Aorta (tissue), 5 donors: Measurements from ENCODE around the gene ZW10. TPM values are rescaled to one million over a fixed set of nuclear protein-coding genes. Genes with fewer than 3 reads are reported as not detected.

Source experiments
- ATAC-seq: fragments of 200-7000 bp; cut with Tn5 transposase; one replicate; pipeline ENCODE4 v1.9.1; 2022; ENCODE audit warnings: moderate library complexity; ENCODE audit not compliant: low FRiP score
- DNase-seq, 2 donors: peaks; one replicate each; pipeline ENCODE4 v3.0.0-alpha.2; 2020
- H3K27ac ChIP-seq, 2 donors: one replicate each; pipeline ENCODE4 v1.5.1; 2013; ENCODE audit warnings: low read length in 2 of 2, mild to moderate bottlenecking in 2 of 2, moderate library complexity in 2 of 2, control low read depth in 1 of 2, inconsistent platforms in 1 of 2, low read depth in 1 of 2
- H3K27me3 ChIP-seq, 2 donors: one replicate each; pipeline ENCODE4 v1.6.1; 2013; ENCODE audit warnings: control low read depth in 1 of 2, low read length in 1 of 2, mild to moderate bottlenecking in 1 of 2, moderate library complexity in 1 of 2; ENCODE audit not compliant: insufficient read depth in 2 of 2, control insufficient read depth in 1 of 2
- H3K36me3 ChIP-seq, 2 donors: one replicate each; pipeline ENCODE4 v1.6.1; 2013; ENCODE audit warnings: control low read depth in 1 of 2, low read length in 1 of 2, mild to moderate bottlenecking in 1 of 2; ENCODE audit not compliant: insufficient read depth in 2 of 2, control insufficient read depth in 1 of 2
- H3K4me1 ChIP-seq, 2 donors: one replicate each; pipeline ENCODE4 v1.6.1; 2013; ENCODE audit warnings: low read length in 2 of 2, control low read depth in 1 of 2, mild to moderate bottlenecking in 1 of 2, moderate library complexity in 1 of 2; ENCODE audit not compliant: insufficient read depth in 2 of 2, control insufficient read depth in 1 of 2
- H3K4me3 ChIP-seq, 2 donors: one replicate each; pipeline ENCODE4 v1.5.1; 2013; ENCODE audit warnings: low read length in 2 of 2, control low read depth in 1 of 2, mild to moderate bottlenecking in 1 of 2
- H3K9me3 ChIP-seq: one replicate; pipeline ENCODE4 v1.6.1; 2013; ENCODE audit warnings: mild to moderate bottlenecking, low read length; ENCODE audit not compliant: control insufficient read depth
- WGBS, 2 donors: extraction: QIAGEN DNeasy Blood & Tissue Kit; methylation state at CpG; one replicate each; pipeline ENCODE4 v1.1.7; 2013; 5-methylcytosine and 5-hydroxymethylcytosine counted together
- intact Hi-C, 2 donors: fragments of 100-400 bp; cut with DNase I; formaldehyde crosslinking; loops; one replicate each; pipeline versions ENCODE4 v1.14.2 to v1.15.0; 2022
- polyA plus RNA-seq, 2 donors: library from polyadenylated mRNA; stranded (reverse); fragments of 200-250 nt; gene quantifications; one replicate each; pipeline ENCODE4 v1.2.3, GENCODE V29; 2013
- total RNA-seq, 2 donors: library from RNA; stranded (reverse); fragmentation: NEBNext Ultra II Directional; extraction: Animal tissue kit (Norgen Biotek cat#: 25700); gene quantifications; one replicate each; pipeline ENCODE4 v1.2.1, GENCODE V29; 2021
- donor health status: healthy with polysubstance abuse.
- donor health status: Bipolar disorder and iron deficiency.
- donor health status: DM: no; HTN: no; CAD: no.
- donor health status: DM: no; HTN: no; CAD: no.
- donor health status: DM: yes; HTN: yes; CAD: no.

The ZW10 gene
- total and polyA plus RNA-seq, 4 donors, result 6.4 to 12.0 (median 9.4) TPM

DNA sequence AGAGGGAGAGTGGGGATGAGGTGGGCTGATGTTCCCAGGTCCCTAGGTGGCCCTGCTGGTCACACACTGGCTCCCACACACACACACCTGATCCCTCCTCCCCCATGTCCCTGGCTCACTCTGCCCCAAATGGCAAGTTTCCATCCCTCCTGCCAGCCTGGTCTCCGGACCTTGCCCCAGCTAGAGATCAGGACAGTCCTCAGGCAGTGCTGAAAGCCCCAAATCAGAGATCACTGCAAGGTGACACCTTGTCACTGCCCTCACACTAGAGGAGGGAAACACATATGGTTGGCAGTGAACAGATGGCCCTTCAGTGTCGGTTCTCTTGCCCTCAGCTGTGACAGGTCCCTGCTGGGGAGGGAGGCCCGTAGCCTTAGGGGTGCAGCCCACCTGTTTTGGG lies 75.0 kb downstream of the ZW10 start:
- no peaks in the 10 kb centered on the region for H3K4me1 ChIP-seq
- WGBS, 2 donors, result 66 to 70% methylated on average over 3 of the region's 3 CpGs
- no peak for ATAC-seq
- no peak overlapping the region for H3K27ac ChIP-seq
- intact Hi-C loops, result no loop called here
- H3K4me3 ChIP-seq, result no peak overlapping the region
- no peaks in the 10 kb centered on the region for H3K27me3 ChIP-seq
- H3K36me3 ChIP-seq, result no peaks in the 10 kb centered on the region
- H3K9me3 ChIP-seq, result no peaks in the 10 kb centered on the region
- no peak for DNase-seq

DNA sequence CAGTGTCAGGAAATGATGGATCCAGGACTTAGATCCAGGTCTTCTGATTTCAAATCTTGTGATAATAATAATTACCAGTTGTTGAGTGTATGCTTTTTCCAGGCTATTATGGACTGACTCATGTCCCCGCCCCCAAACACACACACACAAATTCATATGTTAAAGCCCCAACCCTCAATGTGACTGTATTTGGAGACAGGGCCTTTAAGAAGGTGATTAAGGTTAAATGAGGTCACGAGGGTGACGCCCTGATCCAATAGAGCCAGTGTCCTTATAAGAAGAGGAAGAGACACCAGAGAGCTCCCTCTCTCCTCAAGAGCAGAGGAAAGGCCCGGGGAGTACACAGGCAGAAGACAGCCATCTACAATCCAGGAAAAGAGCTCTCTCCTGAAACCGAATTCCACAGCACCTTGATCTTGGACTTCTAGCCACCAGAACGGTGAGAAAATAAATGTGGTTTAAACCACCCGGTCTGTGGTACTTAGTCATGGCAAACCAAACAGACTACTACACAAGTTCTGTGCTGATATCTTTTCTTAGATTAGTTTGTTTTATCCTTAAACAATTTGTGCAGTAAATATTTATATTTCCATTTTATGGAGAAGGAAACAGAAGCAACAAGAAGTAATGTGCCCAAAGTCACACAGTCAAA lies 75.6 kb downstream of the ZW10 start:
- 83 to 85% methylated on average over 7 of the region's 7 CpGs for WGBS, 2 donors
- Histone ChIP-seq H3K4me1 (no peaks in the 10 kb centered on the region), H3K27ac (no peak overlapping the region), H3K36me3 (no peaks in the 10 kb centered on the region), H3K4me3 (no peak overlapping the region), H3K9me3 (no peaks in the 10 kb centered on the region), H3K27me3 (no peaks in the 10 kb centered on the region)
- DNase-seq (no peak), ATAC-seq (no peak)
- intact Hi-C loops, result no loop called here

DNA sequence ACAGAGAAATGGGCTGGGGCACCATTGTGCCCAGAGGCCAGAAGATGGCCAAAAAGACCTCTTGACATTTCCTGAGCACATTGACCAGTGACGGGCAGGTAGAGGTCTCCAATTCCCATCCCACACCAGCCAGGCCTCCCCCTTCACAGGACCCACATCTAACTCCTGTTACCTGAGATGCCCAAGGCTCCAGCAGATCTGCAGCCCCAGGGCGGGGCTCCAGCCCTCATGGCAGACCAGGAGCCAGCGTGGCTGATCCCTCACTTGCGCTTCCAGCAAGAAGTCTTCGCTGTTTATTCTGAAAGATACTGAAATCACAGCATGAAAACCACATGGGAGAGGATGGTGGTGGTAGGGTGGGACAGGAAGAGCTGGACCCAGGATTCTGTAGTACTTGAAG lies 76.4 kb downstream of the ZW10 start:
- no peak for ATAC-seq
- intact Hi-C loops, result no loop called here
- 93 to 96% methylated on average over 5 of the region's 5 CpGs for WGBS, 2 donors

DNA sequence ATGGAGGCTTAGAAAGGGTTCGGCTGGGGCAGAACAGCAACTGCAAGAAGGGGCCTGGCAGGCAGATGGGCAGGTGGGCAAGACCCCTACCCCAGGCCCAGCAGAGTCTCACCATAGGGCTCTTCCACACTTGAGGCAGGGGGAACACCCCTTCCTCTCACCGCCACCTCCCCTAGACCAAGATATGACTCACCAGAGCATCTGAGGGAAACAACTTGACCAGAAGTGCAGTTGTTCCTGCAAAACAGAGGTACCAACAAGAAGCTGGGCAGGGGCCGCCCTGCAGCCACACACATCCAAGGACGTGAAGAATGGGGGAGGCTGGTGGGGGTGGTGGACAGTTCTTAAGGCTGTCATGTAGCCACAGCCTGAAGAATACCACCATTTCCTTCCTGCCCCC lies 78.3 kb downstream of the ZW10 start:
- DNase-seq (no peak), ATAC-seq (no peak)
- intact Hi-C loops, result no loop called here
- no peak overlapping the region for H3K27ac ChIP-seq
- H3K9me3 ChIP-seq, result no peaks in the 10 kb centered on the region
- H3K4me1 ChIP-seq, result no peaks in the 10 kb centered on the region
- WGBS, 2 donors, result 83 to 96% methylated on average over 4 of the region's 4 CpGs
- H3K27me3 ChIP-seq, result no peaks in the 10 kb centered on the region
- H3K36me3 ChIP-seq, result no peaks in the 10 kb centered on the region
- no peak overlapping the region for H3K4me3 ChIP-seq

More for the DNA sequence above, 76.4 kb downstream of the ZW10 start:
- Histone ChIP-seq H3K4me3 (no peak overlapping the region), H3K27ac (no peak overlapping the region), H3K36me3 (no peaks in the 10 kb centered on the region), H3K27me3 (no peaks in the 10 kb centered on the region), H3K9me3 (no peaks in the 10 kb centered on the region), H3K4me1 (no peaks in the 10 kb centered on the region)
- no peak for DNase-seq

DNA sequence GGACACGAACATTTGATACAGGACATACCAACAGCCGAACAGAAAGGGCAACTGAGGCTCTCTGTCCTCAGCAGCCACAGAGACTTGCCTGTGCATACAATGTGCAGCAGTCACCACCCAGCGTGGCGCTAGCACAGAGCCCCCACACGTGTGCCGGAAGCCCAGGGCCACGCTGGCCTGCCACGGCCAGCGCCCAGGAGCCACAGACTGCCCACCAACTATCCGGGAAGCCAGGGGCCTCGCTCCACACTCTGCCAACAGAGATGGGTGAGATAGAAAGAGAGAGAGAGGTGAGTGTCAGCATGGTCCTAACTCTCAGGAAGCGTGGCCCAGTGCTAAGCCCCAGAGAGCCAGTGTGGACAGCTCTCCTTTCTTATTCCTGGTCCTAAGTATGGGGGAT lies 79.1 kb downstream of the ZW10 start:
- Histone ChIP-seq H3K27me3 (no peaks in the 10 kb centered on the region), H3K36me3 (no peaks in the 10 kb centered on the region), H3K27ac (no peak overlapping the region), H3K4me1 (no peaks in the 10 kb centered on the region), H3K9me3 (no peaks in the 10 kb centered on the region), H3K4me3 (no peak overlapping the region)
- 95 to 97% methylated on average over 12 of the region's 12 CpGs for WGBS, 2 donors
- intact Hi-C loops, result no loop called here
- no peak for DNase-seq
- ATAC-seq, result no peak

DNA sequence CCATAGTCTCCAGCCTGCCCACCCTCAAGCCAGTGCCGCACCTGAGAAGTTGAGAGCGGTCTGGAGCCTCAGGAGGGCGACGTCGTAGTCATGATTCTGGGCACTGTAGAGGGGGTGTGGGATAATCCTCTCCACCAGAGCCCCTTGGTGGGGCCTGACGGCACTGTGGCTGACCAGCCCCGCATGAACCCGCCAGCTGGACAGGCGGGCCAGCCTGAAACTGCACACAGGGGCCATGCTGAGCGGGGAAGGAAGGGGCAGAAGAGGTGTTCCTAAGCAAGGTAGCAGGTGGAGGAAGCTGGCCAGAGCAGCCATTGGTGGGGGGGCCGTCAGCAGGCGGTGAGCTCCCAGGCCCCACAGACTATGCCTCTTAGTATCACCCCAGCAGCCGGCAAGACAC lies 80.5 kb downstream of the ZW10 start:
- 88 to 89% methylated on average over 13 of the region's 13 CpGs for WGBS, 2 donors
- ATAC-seq, result no peak
- intact Hi-C loops, result no loop called here
- no peak overlapping the region for H3K27ac ChIP-seq
- no peaks in the 10 kb centered on the region for H3K36me3 ChIP-seq
- no peaks in the 10 kb centered on the region for H3K4me1 ChIP-seq
- DNase-seq, result no peak
- no peak overlapping the region for H3K4me3 ChIP-seq
- H3K9me3 ChIP-seq, result no peaks in the 10 kb centered on the region
- no peaks in the 10 kb centered on the region for H3K27me3 ChIP-seq

DNA sequence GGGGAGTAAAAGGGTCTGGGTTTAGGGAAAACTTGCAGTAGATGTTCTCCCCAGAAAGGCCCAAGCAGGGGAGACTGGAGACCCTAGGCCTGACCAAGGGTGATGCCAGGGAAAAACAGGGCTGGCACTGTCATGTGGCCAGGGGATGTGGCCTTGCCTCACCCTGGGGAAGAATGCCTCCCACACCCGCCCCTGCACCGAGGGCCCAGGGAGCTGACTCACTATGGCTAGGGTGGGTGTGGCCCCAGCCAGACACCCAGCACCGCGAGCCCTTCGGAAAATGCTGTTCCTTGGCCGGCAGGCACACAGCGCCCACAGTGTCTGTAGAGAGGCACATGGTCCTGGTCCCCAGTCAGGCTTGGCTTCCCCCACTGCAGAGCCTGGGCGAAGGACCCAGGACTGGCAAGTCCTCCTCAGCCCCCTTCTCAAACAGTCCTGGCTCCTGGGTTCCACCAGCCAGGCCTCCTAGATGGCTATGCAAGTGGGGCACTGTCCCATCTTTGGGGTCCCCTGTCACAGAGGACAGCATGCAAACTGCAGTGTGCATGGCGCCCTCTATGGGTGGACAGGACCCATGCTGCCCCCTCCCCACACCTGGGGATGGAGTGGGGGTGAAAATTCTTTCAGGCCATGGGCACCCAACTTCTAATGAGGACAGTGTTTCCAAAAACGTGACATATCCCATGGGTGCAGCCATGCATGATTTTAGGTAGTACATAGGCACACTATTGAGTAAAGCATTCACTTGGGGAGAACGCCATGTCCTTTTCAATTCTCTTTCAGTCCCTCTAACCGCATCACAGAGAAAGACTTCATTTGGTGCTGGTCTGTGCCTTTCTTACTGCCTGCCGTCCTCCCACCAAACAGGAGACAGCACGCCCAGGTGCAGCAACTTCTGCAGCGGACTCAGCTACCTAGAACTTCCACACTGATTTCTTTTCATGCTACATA lies 82.6 kb downstream of the ZW10 start:
- 55 to 58% methylated on average over 15 of the region's 15 CpGs for WGBS, 2 donors
- H3K27me3 ChIP-seq, result no peaks in the 10 kb centered on the region
- H3K4me1 ChIP-seq, result no peaks in the 10 kb centered on the region
- no peaks in the 10 kb centered on the region for H3K36me3 ChIP-seq
- no peak overlapping the region for H3K27ac ChIP-seq
- ATAC-seq (peak; percentile 11), DNase-seq (peak; percentile 76 to 87)
- no peak overlapping the region for H3K4me3 ChIP-seq
- no peaks in the 10 kb centered on the region for H3K9me3 ChIP-seq
- intact Hi-C loops, result no loop called here

DNA sequence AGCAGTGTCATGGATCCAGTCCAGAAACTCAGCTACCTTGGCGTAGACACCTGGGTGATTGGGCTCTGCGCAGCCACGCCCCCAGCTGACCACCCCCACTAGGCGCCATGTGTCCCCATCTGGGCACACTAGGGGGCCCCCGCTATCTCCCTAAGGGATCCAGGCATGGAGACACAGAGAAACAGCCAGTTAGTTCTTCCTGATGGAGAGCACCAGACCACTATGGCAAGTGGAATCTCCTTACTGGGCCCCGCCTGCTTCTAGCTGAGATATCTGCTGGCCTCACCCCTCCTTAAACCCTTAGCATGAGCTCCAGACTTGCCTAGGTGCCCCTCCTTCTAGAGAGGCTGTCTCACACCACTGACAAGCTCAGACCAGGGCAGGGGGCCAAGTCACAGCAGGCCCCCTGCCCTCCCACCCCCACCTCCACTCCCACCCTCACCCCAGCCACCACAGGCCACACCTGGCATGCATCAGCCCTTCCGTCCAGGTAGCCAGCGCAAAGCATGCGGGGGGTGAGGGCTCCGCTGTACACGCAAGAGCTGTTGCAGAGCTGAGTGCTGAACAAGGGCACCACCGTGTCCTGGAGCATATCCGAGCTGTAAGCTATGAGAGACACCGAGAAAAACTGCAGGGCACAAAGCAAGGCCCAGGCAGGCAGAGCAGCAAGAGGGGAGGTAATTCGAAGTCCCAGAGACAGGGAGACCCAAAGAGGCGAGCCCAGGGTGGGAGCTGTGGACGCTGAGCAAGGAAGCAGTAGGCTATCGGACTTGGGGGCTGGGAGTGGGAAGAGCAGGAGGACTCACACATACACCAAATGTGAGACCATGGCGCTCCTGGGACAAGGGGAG lies 83.5 kb downstream of the ZW10 start:
- Histone ChIP-seq H3K4me3 (no peak overlapping the region), H3K27ac (no peak overlapping the region), H3K9me3 (no peaks in the 10 kb centered on the region), H3K36me3 (no peaks in the 10 kb centered on the region), H3K27me3 (no peaks in the 10 kb centered on the region), H3K4me1 (no peaks in the 10 kb centered on the region)
- ATAC-seq, result no peak
- WGBS, 2 donors, result 94% methylated on average over 19 of the region's 19 CpGs
- intact Hi-C loops, result loop anchor here in 1 of 2 donors (10.0 kb wide), 1 partner anchor 125 kb away; no protein-coding TSS in a partner anchor
- DNase-seq, result no peak
